GM12878 (cell line): ENCODE data around the gene MAP6D1. TPM values are rescaled to one million over a fixed set of nuclear protein-coding genes. Genes with fewer than 3 reads are reported as not detected.

ENCODE experiments used
- ATAC-seq: fragments of 200-7000 bp; cut with Tn5 transposase; 3 replicates; pipeline ENCODE4 v1.9.1; 2020; ENCODE audit warnings: mild to moderate bottlenecking, moderate library complexity
- BruUV-seq: library from RNA; stranded (reverse); fragments of 400-500 nt; replicated peaks from 2 replicates; lab custom pipeline; 2021; lab: Mats Ljungman, UMichigan
- CTCF ChIA-PET: fragments of 300-600 bp; sonication (Branson Sonifier 250); formaldehyde crosslinking; extraction: SDS; loops from one replicate; lab custom pipeline; 2021; ENCODE audit warnings: inconsistent platforms; lab: Yijun Ruan, JAX
- POLR2A ChIA-PET: fragments of 350-600 bp; formaldehyde crosslinking; extraction: SDS; loops from one replicate; lab custom pipeline; 2021; ENCODE audit warnings: inconsistent platforms; lab: Charles Lee
- RAD21 ChIA-PET: fragments of 300-600 bp; sonication (Branson Sonifier 250); formaldehyde crosslinking; loops from one replicate; lab custom pipeline; 2023; ENCODE audit warnings: antibody characterized with exemption; ENCODE audit not compliant: unreplicated experiment; lab: Charles Lee
- SMC1A ChIA-PET: fragments of 300-600 bp; sonication (Branson Sonifier 250); formaldehyde crosslinking; loops from one replicate; lab custom pipeline; 2023; ENCODE audit not compliant: unreplicated experiment, uncharacterized antibody; lab: Charles Lee
- DNase-seq: peaks from one replicate; pipeline ENCODE4 v3.0.0-alpha.2; 2011; ENCODE audit warnings: low read depth, low spot score
- FAIRE-seq: peaks from 3 replicates; lab custom pipeline; 2011; peaks lifted over from hg19 to GRCh38; lab: Jason Lieb, UNC
- H2AFZ ChIP-seq: 2 replicates; pipeline ENCODE4 v1.6.0; 2011; ENCODE audit warnings: low read depth, low read length, control low read depth; ENCODE audit not compliant: control insufficient read depth
- H3K27ac ChIP-seq: 2 replicates; pipeline ENCODE4 v1.5.1; 2011; ENCODE audit warnings: control low read depth; ENCODE audit not compliant: control insufficient read depth, insufficient read depth
- H3K27me3 ChIP-seq, 2 experiments: replicated peaks in 1 of 2; 2 replicates each; pipeline versions ENCODE4 v1.6.0 to v1.6.1; 2011; ENCODE audit warnings: low read length in 1 of 2; ENCODE audit not compliant: control insufficient read depth in 2 of 2, insufficient read depth in 2 of 2
- H3K36me3 ChIP-seq, 2 experiments: 2 replicates each; pipeline ENCODE4 v1.5.1; 2011; ENCODE audit warnings: low read length in 1 of 2; ENCODE audit not compliant: control insufficient read depth in 2 of 2, insufficient read depth in 2 of 2
- H3K4me1 ChIP-seq: 2 replicates; pipeline ENCODE4 v1.6.1; 2011; ENCODE audit warnings: mild to moderate bottlenecking, low read length, moderate library complexity, mixed read lengths; ENCODE audit not compliant: control insufficient read depth, insufficient read depth
- H3K4me2 ChIP-seq: 2 replicates; pipeline ENCODE4 v1.6.0; 2011; ENCODE audit warnings: control low read depth; ENCODE audit not compliant: control insufficient read depth, insufficient read depth
- H3K4me3 ChIP-seq: fragments of 200-600 bp; sonication (generic); 2 replicates; pipeline ENCODE4 v1.5.1; 2016
- H3K79me2 ChIP-seq: 2 replicates; pipeline ENCODE4 v1.6.0; 2011; ENCODE audit warnings: low read length; ENCODE audit not compliant: control insufficient read depth, insufficient read depth
- H3K9ac ChIP-seq: 2 replicates; pipeline ENCODE4 v1.8.0; 2011; ENCODE audit warnings: low read length, control low read depth, mixed read lengths; ENCODE audit not compliant: control insufficient read depth, insufficient read depth
- H3K9me3 ChIP-seq: replicated peaks from 3 replicates; pipeline ENCODE4 v1.5.1; 2011; ENCODE audit warnings: mild to moderate bottlenecking, low read length; ENCODE audit not compliant: control insufficient read depth, insufficient read depth
- H4K20me1 ChIP-seq: 2 replicates; pipeline ENCODE4 v1.6.0; 2011; ENCODE audit not compliant: control insufficient read depth, insufficient read depth
- EZH2 ChIP-seq: IDR thresholded peaks from 2 replicates; pipeline ENCODE4 v1.6.1; 2012; ENCODE audit warnings: low read depth, mild to moderate bottlenecking, control low read depth, inconsistent platforms, low read length, borderline replicate concordance; ENCODE audit not compliant: control insufficient read depth
- IRF3 ChIP-seq: fragments of 450-650 bp; IDR thresholded peaks from 2 replicates; pipeline ENCODE4 v1.6.1; 2014; ENCODE audit warnings: mild to moderate bottlenecking
- IRF4 ChIP-seq: IDR thresholded peaks from 2 replicates; pipeline ENCODE4 v1.6.1; 2011; ENCODE audit warnings: low read depth, low read length
- MEF2B ChIP-seq: fragments of 450-650 bp; IDR thresholded peaks from 2 replicates; pipeline ENCODE4 v1.6.1; 2018; ENCODE audit warnings: mild to moderate bottlenecking, moderate library complexity; ENCODE audit not compliant: partially characterized antibody, poor library complexity, severe bottlenecking
- ZNF687 ChIP-seq: fragments of 450-650 bp; IDR thresholded peaks from 2 replicates; pipeline ENCODE4 v1.6.1; 2017; ENCODE audit warnings: mild to moderate bottlenecking, moderate library complexity
- ZSCAN29 ChIP-seq: fragments of 450-650 bp; IDR thresholded peaks from 2 replicates; pipeline ENCODE4 v1.6.1; 2017; ENCODE audit warnings: mild to moderate bottlenecking, moderate library complexity
- WGBS: methylation state at CpG from one replicate; pipeline ENCODE4 v1.1.6; 2016; ENCODE audit warnings: low lambda C conversion rate; ENCODE audit not compliant: insufficient replicate concordance, insufficient coverage; ENCODE audit errors: missing lambda C conversion rate; 5-methylcytosine and 5-hydroxymethylcytosine counted together
- in situ Hi-C: fragments of 300-500 bp; cut with MboI; formaldehyde crosslinking; loops from 9 replicates; pipeline ENCODE4 v1.14.3; 2018; ENCODE audit warnings: mixed read lengths
- intact Hi-C: fragments of 100-400 bp; cut with micrococcal nuclease; formaldehyde crosslinking; loops from one replicate; pipeline ENCODE4 v1.14.2; 2022; ENCODE audit not compliant: unreplicated experiment
- polyA plus RNA-seq, 11 experiments: library from polyadenylated mRNA; depleted of rRNA in 4 of 11; unstranded in 6 of 11; stranded (reverse) in 5 of 11; fragments of >200 nt; fragmentation: Nextera tagmentation in 4 of 11; fragmentation: Illumina TruSeq in 1 of 11; extraction: Ambion mirVana in 4 of 11; extraction: Trizol in 1 of 11; gene quantifications; 1 replicate in 1 of 11; 2 replicates in 10 of 11; pipeline versions ENCODE4 v1.2.1 to v1.2.3, GENCODE V29; 2011 to 2016; ENCODE audit warnings: inconsistent platforms in 2 of 11, missing spikeins in 2 of 11, low read depth in 1 of 11
- total RNA-seq, 4 experiments: library from RNA; depleted of rRNA in 3 of 4; stranded (reverse); fragments of >200 nt in 3 of 4; fragmentation: Illumina TruSeq in 1 of 4; extraction: Trizol in 1 of 4; gene quantifications; 2 replicates each; pipeline versions ENCODE4 v1.2.1 to v1.2.3, GENCODE V29; 2013 to 2021

The MAP6D1 gene
- total and polyA plus RNA-seq, 10 of the 15 experiments (the other 5 are each of a cell fraction or from before 2014, with no cell fraction given) = 0.50 to 2.2 (median 1.2) TPM; not detected in 3

- H3K9ac ChIP-seq = no peak overlapping the region
- intact Hi-C loops = no loop called here
- SMC1A ChIA-PET = interaction anchor here (1.2 kb wide), 1 partner anchor 9 kb away, joined by 3 read pairs; no protein-coding TSS in a partner anchor
- 96% methylated on average over 14 of the region's 14 CpGs for WGBS
- POLR2A ChIA-PET = no interaction called here
- in situ Hi-C loops = no loop called here
- no peaks in the 10 kb centered on the region for H3K9me3 ChIP-seq
- ATAC-seq = no peak
- CTCF ChIA-PET = interaction anchor here (0.6 kb wide), 2 partner anchors 15 to 57 kb away, joined by 3 read pairs; no protein-coding TSS in a partner anchor
- H3K4me1 ChIP-seq = peaks cover 10% of the 10 kb centered on the region; the same call in 1 of the 2 replicates
- H3K27ac ChIP-seq = no peak overlapping the region
- H3K27me3 ChIP-seq = no peaks in the 10 kb centered on the region
- RAD21 ChIA-PET = no interaction called here
- TF ChIP-seq ZNF687 (no peak), EZH2 (no peak), ZSCAN29 (no peak), IRF3 (no peak), IRF4 (no peak), MEF2B (no peak)
- TF ChIP-seq, all 136 proteins: peak for 0
- BruUV-seq = no TSS peak
- Histone ChIP-seq H4K20me1 (no peaks in the 10 kb centered on the region), H3K79me2 (no peaks in the 10 kb centered on the region), H3K36me3 (peaks cover 5 to 11% of the 10 kb centered on the region in 2 experiments; a peak in 3 of 4 replicates), H3K4me2 (no peak overlapping the region), H3K4me3 (no peak overlapping the region), H2AFZ (no peak overlapping the region)
- no peak for FAIRE-seq
- DNase-seq = no peak
Measured at GRCh38 chr3:183827809-183828537, 2.6 kb upstream of the MAP6D1 start.
